Neuronal stem cell (in vitro differentiated cells): ENCODE results near the gene LSM14A.

Experiments used
- DNase-seq: peaks from one replicate; pipeline ENCODE4 v3.0.0-alpha.2; 2013; ENCODE audit warnings: low spot score
- H2AFZ ChIP-seq: one replicate; pipeline ENCODE4 v1.6.1; 2013; ENCODE audit warnings: mild to moderate bottlenecking, low read length, inconsistent platforms
- H2AK5ac ChIP-seq: 2 replicates; pipeline ENCODE4 v1.6.1; 2013; ENCODE audit warnings: low read depth, mild to moderate bottlenecking, inconsistent platforms, low read length, moderate library complexity, mixed read lengths
- H2BK120ac ChIP-seq: 2 replicates; pipeline ENCODE4 v1.6.1; 2013; ENCODE audit warnings: low read depth, mild to moderate bottlenecking, inconsistent platforms, low read length, moderate library complexity, mixed read lengths
- H2BK12ac ChIP-seq: one replicate; pipeline ENCODE4 v1.6.1; 2013; ENCODE audit warnings: low read length, inconsistent platforms
- H2BK15ac ChIP-seq: 2 replicates; pipeline ENCODE4 v1.6.1; 2013; ENCODE audit warnings: mild to moderate bottlenecking, low read length, inconsistent platforms, mixed read lengths
- H2BK5ac ChIP-seq: one replicate; pipeline ENCODE4 v1.6.1; 2013; ENCODE audit warnings: inconsistent platforms, mild to moderate bottlenecking, low read length, moderate library complexity
- H3K14ac ChIP-seq: one replicate; pipeline ENCODE4 v1.6.1; 2013; ENCODE audit warnings: low read length, inconsistent platforms
- H3K18ac ChIP-seq: 2 replicates; pipeline ENCODE4 v1.6.1; 2013; ENCODE audit warnings: low read length, inconsistent platforms
- H3K23ac ChIP-seq: 2 replicates; pipeline ENCODE4 v1.6.1; 2013; ENCODE audit warnings: low read depth, mild to moderate bottlenecking, mixed read lengths, low read length, inconsistent platforms; ENCODE audit not compliant: poor library complexity
- H3K27ac ChIP-seq: replicated peaks from 3 replicates; pipeline ENCODE4 v1.5.1; 2013; ENCODE audit warnings: low read length, inconsistent platforms
- H3K27me3 ChIP-seq, 3 experiments: 2 replicates each; pipeline ENCODE4 v1.6.1; 2013; ENCODE audit warnings: low read length in 3 of 3, mild to moderate bottlenecking in 2 of 3, inconsistent platforms in 1 of 3, low read depth in 1 of 3, mixed read lengths in 1 of 3, moderate library complexity in 1 of 3; ENCODE audit not compliant: control insufficient read depth in 3 of 3, insufficient read depth in 3 of 3
- H3K36me3 ChIP-seq, 2 donors: replicated peaks in 1 of 2; 2 replicates each; pipeline ENCODE4 v1.6.1; 2013; ENCODE audit warnings: low read length in 2 of 2; ENCODE audit not compliant: control insufficient read depth in 2 of 2, insufficient read depth in 2 of 2
- H3K4ac ChIP-seq: 2 replicates; pipeline ENCODE4 v1.6.1; 2013; ENCODE audit warnings: inconsistent platforms, mild to moderate bottlenecking, low read length, moderate library complexity
- H3K4me1 ChIP-seq, 2 donors: 1 replicate in 1 of 2; 2 replicates in 1 of 2; pipeline ENCODE4 v1.6.1; 2013; ENCODE audit warnings: low read length in 2 of 2, low read depth in 1 of 2; ENCODE audit not compliant: control insufficient read depth in 2 of 2, insufficient read depth in 1 of 2
- H3K4me2 ChIP-seq: one replicate; pipeline ENCODE4 v1.6.1; 2013; ENCODE audit warnings: mild to moderate bottlenecking, low read length, inconsistent platforms; ENCODE audit not compliant: insufficient read depth, poor library complexity, severe bottlenecking
- H3K4me3 ChIP-seq, 2 donors: 2 replicates each; pipeline ENCODE4 v1.5.1; 2013; ENCODE audit warnings: low read length in 2 of 2, mild to moderate bottlenecking in 2 of 2, inconsistent platforms in 1 of 2, moderate library complexity in 1 of 2
- H3K79me1 ChIP-seq: one replicate; pipeline ENCODE4 v1.6.1; 2013; ENCODE audit warnings: low read depth, mild to moderate bottlenecking, inconsistent platforms, low read length, moderate library complexity
- H3K9ac ChIP-seq: one replicate; pipeline ENCODE4 v1.6.1; 2013; ENCODE audit warnings: mild to moderate bottlenecking, low read depth, low read length, inconsistent platforms; ENCODE audit not compliant: poor library complexity
- H3K9me3 ChIP-seq, 2 donors: replicated peaks in 1 of 2; 2 replicates each; pipeline versions ENCODE3 to v1.6.1; 2013; ENCODE audit warnings: low read length in 2 of 2, mild to moderate bottlenecking in 2 of 2, inconsistent platforms in 1 of 2, low read depth in 1 of 2, mixed read lengths in 1 of 2, moderate library complexity in 1 of 2; ENCODE audit not compliant: control insufficient read depth in 2 of 2, insufficient read depth in 1 of 2
- H4K8ac ChIP-seq: one replicate; pipeline ENCODE4 v1.6.1; 2013; ENCODE audit warnings: low read depth, mild to moderate bottlenecking, inconsistent platforms, low read length, moderate library complexity
- H4K91ac ChIP-seq: one replicate; pipeline ENCODE4 v1.6.1; 2013; ENCODE audit warnings: low read length, low read depth, mild to moderate bottlenecking, inconsistent platforms; ENCODE audit not compliant: poor library complexity
- WGBS, 2 donors: extraction: QIAGEN DNeasy Blood & Tissue Kit; methylation state at CpG; one replicate each; pipeline ENCODE4 v1.1.7; 2013; ENCODE audit warnings: missing lambda C conversion rate in 2 of 2, mixed read lengths in 1 of 2; ENCODE audit not compliant: insufficient read length in 2 of 2, insufficient replicate concordance in 1 of 2; ENCODE audit errors: extremely low coverage in 2 of 2; 5-methylcytosine and 5-hydroxymethylcytosine counted together

LSM14A gene

DNA sequence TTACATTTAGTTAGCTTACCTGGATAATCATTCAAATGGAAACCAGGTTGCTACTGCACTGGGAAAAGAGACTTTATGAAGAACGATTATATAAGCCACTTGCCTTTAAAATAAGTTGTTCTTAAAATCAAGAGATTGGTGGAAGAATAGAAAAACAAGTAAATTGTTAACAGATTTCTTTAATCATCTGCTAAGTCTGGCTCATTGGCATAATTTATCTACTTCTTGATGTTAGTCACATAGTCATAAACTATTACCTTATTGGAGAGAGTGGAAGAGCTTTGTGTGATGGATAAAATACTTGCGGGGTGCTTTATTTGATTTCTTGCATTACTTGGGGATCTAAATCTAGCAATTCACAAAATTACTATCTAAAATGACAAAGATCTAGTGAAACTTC lies 6.8 kb downstream of the LSM14A start:
- Histone ChIP-seq H3K27ac (no peak overlapping the region), H2BK120ac (no peak overlapping the region), H3K4me2 (no peak overlapping the region), H4K91ac (no peak overlapping the region), H3K9ac (no peak overlapping the region), H3K79me1 (peaks cover 2% of the 10 kb centered on the region), H3K27me3 (no peaks in the 10 kb centered on the region), H3K4ac (no peak overlapping the region), H3K4me3 (no peak overlapping the region), H4K8ac (no peak overlapping the region), H2AK5ac (no peak overlapping the region), H3K14ac (no peak overlapping the region), H2BK5ac (no peak overlapping the region), H3K36me3 (peaks cover 0 to 90% of the 10 kb centered on the region in 2 donors), H3K23ac (no peak overlapping the region), H3K4me1 (peaks cover 0 to 4% of the 10 kb centered on the region in 2 donors), H2BK15ac (no peak overlapping the region), H2BK12ac (no peak overlapping the region), H3K18ac (no peak overlapping the region), H3K9me3 (no peaks in the 10 kb centered on the region), H2AFZ (no peak overlapping the region)
- DNase-seq, result no peak
- WGBS, 2 donors, result no CpG with 5 or more reads among the region's 2 CpGs

DNA sequence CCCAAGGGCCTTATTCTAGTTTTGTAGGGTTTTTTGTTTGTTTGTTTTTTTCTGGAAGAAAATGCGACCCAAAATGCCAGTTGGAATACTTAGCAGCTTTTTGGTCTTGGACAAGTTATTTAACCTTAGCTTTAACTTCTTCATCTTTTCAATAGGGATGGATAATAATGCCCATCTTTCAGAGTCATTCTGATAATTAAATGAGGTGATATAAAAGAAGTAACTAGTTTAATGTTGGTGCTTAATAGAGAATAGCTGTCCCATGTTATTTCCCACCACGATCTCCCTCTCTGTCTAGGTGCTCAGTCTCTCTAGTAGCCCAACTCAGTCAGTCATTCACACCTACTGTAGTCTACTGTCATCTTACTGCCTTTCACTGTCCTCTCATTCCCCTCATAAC lies 8.0 kb downstream of the LSM14A start:
- Histone ChIP-seq H4K91ac (no peak overlapping the region), H3K27me3 (no peaks in the 10 kb centered on the region), H2AFZ (no peak overlapping the region), H3K14ac (no peak overlapping the region), H4K8ac (no peak overlapping the region), H2BK15ac (no peak overlapping the region), H2BK120ac (no peak overlapping the region), H3K4me3 (no peak overlapping the region), H2BK5ac (no peak overlapping the region), H3K4me1 (peaks cover 0 to 2% of the 10 kb centered on the region in 2 donors), H3K27ac (no peak overlapping the region), H3K9me3 (no peaks in the 10 kb centered on the region), H3K4me2 (no peak overlapping the region), H3K18ac (no peak overlapping the region), H2BK12ac (no peak overlapping the region), H2AK5ac (no peak overlapping the region), H3K23ac (no peak overlapping the region), H3K36me3 (peaks cover 0 to 87% of the 10 kb centered on the region in 2 donors), H3K9ac (no peak overlapping the region), H3K79me1 (peaks cover 2% of the 10 kb centered on the region), H3K4ac (no peak overlapping the region)
- DNase-seq, result no peak
- no CpG with 5 or more reads among the region's 2 CpGs for WGBS, 2 donors

DNA sequence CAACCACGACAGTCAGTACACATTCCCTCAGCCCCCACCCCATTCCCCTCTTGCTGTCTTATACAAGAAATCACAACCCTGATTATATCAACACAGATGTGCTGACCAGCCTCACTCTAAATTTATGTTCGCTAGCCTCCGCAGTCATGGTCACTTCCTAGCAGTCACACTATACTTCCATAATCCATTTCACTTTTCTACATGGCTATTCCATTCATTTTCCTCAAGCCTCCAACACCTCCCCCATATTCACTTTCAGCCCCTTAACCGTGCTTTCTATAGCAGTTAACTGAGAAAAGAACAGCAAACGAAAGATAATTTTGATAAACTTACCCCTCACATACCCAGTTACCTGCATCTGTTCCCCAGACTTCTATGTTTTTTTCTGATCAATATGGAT lies 8.4 kb downstream of the LSM14A start:
- peaks cover 2% of the 10 kb centered on the region for H3K79me1 ChIP-seq
- H3K9me3 ChIP-seq, result no peaks in the 10 kb centered on the region
- H2BK120ac ChIP-seq, result no peak overlapping the region
- no peak overlapping the region for H3K23ac ChIP-seq
- no CpG with 5 or more reads among the region's 5 CpGs for WGBS, 2 donors
- H2AK5ac ChIP-seq, result no peak overlapping the region
- H2AFZ ChIP-seq, result no peak overlapping the region
- H3K14ac ChIP-seq, result no peak overlapping the region
- no peak overlapping the region for H2BK5ac ChIP-seq
- H3K18ac ChIP-seq, result no peak overlapping the region
- no peak overlapping the region for H4K91ac ChIP-seq
- H3K9ac ChIP-seq, result no peak overlapping the region
- no peak overlapping the region for H3K4me2 ChIP-seq
- DNase-seq, result no peak
- H3K4me1 ChIP-seq, result peaks cover 0 to 2% of the 10 kb centered on the region in 2 donors
- H2BK15ac ChIP-seq, result no peak overlapping the region
- H3K4ac ChIP-seq, result no peak overlapping the region
- peaks cover 0 to 85% of the 10 kb centered on the region in 2 donors for H3K36me3 ChIP-seq
- no peak overlapping the region for H3K4me3 ChIP-seq
- no peak overlapping the region for H3K27ac ChIP-seq
- no peak overlapping the region for H2BK12ac ChIP-seq
- H3K27me3 ChIP-seq, result no peaks in the 10 kb centered on the region
- no peak overlapping the region for H4K8ac ChIP-seq

DNA sequence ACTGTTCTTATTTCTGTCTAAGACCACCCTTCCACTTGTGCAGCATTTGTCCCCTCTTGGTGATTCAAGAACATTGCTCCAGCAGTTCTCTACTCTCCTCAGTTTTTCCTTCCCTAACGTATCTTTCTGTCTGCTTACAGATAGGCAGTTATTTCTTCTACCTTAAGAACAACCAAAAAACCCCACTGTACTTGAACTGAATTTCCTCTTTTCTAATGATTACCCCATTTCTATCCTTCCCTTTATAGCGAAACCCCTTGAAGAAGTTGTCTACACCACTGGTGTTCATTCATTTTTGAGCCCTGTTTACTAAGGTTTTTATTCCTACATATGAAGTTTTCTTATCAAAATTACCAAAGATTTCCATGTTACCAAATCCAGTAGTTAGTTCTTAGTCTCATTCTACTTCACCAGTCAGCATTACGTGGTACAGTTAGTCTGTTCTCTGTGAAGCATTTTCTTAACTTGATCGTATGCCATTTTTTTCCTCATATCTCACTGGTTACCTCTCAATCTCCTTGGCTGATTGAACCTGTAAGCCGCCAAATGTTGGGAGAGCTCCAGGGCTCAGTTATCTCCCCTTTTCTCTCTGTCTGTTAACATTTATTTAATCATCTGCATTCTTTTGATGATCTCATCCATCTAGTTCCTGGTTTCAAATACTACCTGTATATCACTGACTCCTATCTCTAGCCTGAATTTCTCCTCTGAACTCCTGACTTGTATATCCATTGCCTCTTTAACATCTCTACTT lies 9.0 kb downstream of the LSM14A start:
- Histone ChIP-seq H3K23ac (no peak overlapping the region), H2BK5ac (no peak overlapping the region), H4K8ac (no peak overlapping the region), H3K4me2 (no peak overlapping the region), H2BK15ac (no peak overlapping the region), H3K9ac (no peak overlapping the region), H2BK12ac (no peak overlapping the region), H3K4ac (no peak overlapping the region), H3K27me3 (no peaks in the 10 kb centered on the region), H2BK120ac (no peak overlapping the region), H3K4me3 (no peak overlapping the region), H3K36me3 (peaks cover 0 to 84% of the 10 kb centered on the region in 2 donors), H3K9me3 (peaks cover 0 to under 1% of the 10 kb centered on the region in 2 donors), H3K14ac (no peak overlapping the region), H3K79me1 (peaks cover 2% of the 10 kb centered on the region), H3K4me1 (peaks cover 0 to 2% of the 10 kb centered on the region in 2 donors), H3K18ac (no peak overlapping the region), H3K27ac (no peak overlapping the region), H4K91ac (no peak overlapping the region), H2AK5ac (no peak overlapping the region), H2AFZ (no peak overlapping the region)
- no peak for DNase-seq
- no CpG with 5 or more reads among the region's 5 CpGs for WGBS, 2 donors
